Measurements from ENCODE around the gene DHRSX.

GRCh38 chrX:2176733-2177132 lies 324.0 kb downstream of the DHRSX start:
- no peak for TF ChIP-seq CTCF (IDR thresholded peaks at IDR 0.05)
- no peak for TF ChIP-seq POLR2A (IDR thresholded peaks at IDR 0.05)
